ENCODE results near the gene TTC29. TPM values are rescaled to one million over a fixed set of nuclear protein-coding genes. Genes with fewer than 3 reads are reported as not detected.
"Not testable (repeated sequence)": the region's sequence is repeated elsewhere in the genome, so short reads cannot be mapped to it uniquely, and the experiment has no call there.

The TTC29 gene
- total RNA-seq, 1 donor from 2014 or later: 0.09 TPM

DNA sequence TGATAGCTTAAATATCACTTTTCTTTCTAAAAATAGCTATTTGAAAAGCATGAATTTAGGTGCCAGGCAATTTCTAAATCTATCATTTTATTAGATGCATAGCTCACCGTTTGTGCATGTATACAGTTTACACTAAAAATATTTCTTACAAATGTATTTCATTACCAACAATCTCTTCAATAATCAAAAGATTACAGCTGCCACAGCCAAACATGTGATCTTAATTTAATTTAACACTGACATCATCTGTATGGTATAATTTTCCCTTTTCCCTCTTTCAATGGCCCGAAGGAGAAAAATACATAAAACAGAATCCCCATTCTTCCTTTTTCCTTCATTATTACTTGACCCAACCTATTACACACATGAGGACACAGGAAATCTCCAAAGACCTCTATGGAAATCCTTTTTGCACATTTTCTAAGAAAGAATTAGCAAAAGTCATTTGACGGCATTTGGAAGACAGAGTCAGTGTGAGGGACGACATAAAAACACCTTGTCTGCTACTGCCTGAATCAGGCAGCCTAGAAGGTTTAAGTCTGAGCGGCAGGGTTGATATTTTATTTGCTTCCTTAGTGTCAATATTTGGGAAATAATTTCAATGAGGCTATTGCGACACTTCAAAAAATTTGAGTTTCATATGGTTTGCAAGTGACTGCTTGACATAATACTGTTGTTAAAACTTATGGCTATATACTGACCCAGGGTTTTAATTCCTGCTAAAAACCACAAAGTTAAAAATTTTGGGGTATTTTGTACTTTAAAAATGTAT, 111.2 kb downstream of the TTC29 start:
- no peaks in the 10 kb centered on the region for H3K79me2 ChIP-seq (ENCODE audit: low read depth)
- no peaks in the 10 kb centered on the region for H3K4me1 ChIP-seq
- H4K20me1 ChIP-seq (ENCODE audit: low read depth): no peaks in the 10 kb centered on the region
- H3K27me3 ChIP-seq: no peaks in the 10 kb centered on the region
- H3K36me3 ChIP-seq: no peaks in the 10 kb centered on the region
- no peak overlapping the region for H3K4me3 Mint-ChIP-seq
- H3K4me2 ChIP-seq: no peak overlapping the region
- H3K9me3 Mint-ChIP-seq: no peaks in the 10 kb centered on the region
- no peak for TF ChIP-seq EZH2phosphoT487 (IDR thresholded peaks at IDR 0.05)
- TF ChIP-seq, protein P1, sequence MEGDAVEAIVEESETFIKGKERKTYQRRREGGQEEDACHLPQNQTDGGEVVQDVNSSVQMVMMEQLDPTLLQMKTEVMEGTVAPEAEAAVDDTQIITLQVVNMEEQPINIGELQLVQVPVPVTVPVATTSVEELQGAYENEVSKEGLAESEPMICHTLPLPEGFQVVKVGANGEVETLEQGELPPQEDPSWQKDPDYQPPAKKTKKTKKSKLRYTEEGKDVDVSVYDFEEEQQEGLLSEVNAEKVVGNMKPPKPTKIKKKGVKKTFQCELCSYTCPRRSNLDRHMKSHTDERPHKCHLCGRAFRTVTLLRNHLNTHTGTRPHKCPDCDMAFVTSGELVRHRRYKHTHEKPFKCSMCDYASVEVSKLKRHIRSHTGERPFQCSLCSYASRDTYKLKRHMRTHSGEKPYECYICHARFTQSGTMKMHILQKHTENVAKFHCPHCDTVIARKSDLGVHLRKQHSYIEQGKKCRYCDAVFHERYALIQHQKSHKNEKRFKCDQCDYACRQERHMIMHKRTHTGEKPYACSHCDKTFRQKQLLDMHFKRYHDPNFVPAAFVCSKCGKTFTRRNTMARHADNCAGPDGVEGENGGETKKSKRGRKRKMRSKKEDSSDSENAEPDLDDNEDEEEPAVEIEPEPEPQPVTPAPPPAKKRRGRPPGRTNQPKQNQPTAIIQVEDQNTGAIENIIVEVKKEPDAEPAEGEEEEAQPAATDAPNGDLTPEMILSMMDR (IDR thresholded peaks at IDR 0.05): no peak
- TF ChIP-seq EZH2 (IDR thresholded peaks at IDR 0.05): no peak
- no peaks in the 10 kb centered on the region for H3F3A ChIP-seq (ENCODE audit: low read depth)
- no peak overlapping the region for H3K27ac ChIP-seq
- no peak overlapping the region for H3K4me3 ChIP-seq
- H3K9me3 ChIP-seq (ENCODE audit: low read depth): no peaks in the 10 kb centered on the region
- H3K27me3 Mint-ChIP-seq (ENCODE audit: insufficient read depth, low read depth): no peaks in the 10 kb centered on the region
- no peak overlapping the region for H3K9ac ChIP-seq
- no peak overlapping the region for H2AFZ ChIP-seq (replicated peaks)
- peaks cover 12% of the 10 kb centered on the region for H3K4me1 Mint-ChIP-seq
- H3K27ac Mint-ChIP-seq: no peak overlapping the region
- H3K36me3 Mint-ChIP-seq: no peaks in the 10 kb centered on the region
- no peak for DNase-seq (ENCODE audit: low spot score)

DNA sequence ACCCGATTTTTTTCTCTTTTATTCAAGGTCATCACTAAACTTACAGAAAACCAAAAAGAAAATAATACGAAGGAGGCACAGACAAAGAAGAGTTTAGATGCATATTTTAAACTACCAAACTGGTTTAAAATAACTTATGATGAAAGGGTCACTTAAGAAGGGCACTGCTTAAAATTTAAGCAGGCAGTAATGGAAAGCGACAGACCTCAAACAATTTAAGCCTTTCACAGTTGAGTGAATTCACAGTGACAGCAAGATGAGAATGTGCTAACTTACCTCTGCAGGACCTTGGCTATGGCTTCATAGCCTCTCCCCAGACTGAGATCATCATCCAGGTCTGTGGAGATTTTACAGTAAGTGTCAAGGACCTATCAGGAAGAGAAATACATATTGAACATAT, 112.1 kb downstream of the TTC29 start:
- no peak overlapping the region for H3K4me3 Mint-ChIP-seq
- Histone ChIP-seq H3K36me3 (no peaks in the 10 kb centered on the region), H3K4me3 (no peak overlapping the region), H3K4me1 (no peaks in the 10 kb centered on the region), H3K9me3 (ENCODE audit: low read depth) (no peaks in the 10 kb centered on the region), H3F3A (ENCODE audit: low read depth) (no peaks in the 10 kb centered on the region), H2AFZ (replicated peaks) (no peak overlapping the region), H4K20me1 (ENCODE audit: low read depth) (no peaks in the 10 kb centered on the region), H3K4me2 (no peak overlapping the region), H3K27me3 (no peaks in the 10 kb centered on the region), H3K79me2 (ENCODE audit: low read depth) (no peaks in the 10 kb centered on the region), H3K9ac (no peak overlapping the region), H3K27ac (no peak overlapping the region)
- H3K27me3 Mint-ChIP-seq (ENCODE audit: insufficient read depth, low read depth): no peaks in the 10 kb centered on the region
- H3K27ac Mint-ChIP-seq: no peak overlapping the region
- peaks cover 12% of the 10 kb centered on the region for H3K4me1 Mint-ChIP-seq
- TF ChIP-seq EZH2 (IDR thresholded peaks at IDR 0.05) (no peak), EZH2phosphoT487 (IDR thresholded peaks at IDR 0.05) (no peak)
- H3K36me3 Mint-ChIP-seq: no peaks in the 10 kb centered on the region
- H3K9me3 Mint-ChIP-seq: no peaks in the 10 kb centered on the region
- DNase-seq (ENCODE audit: low spot score): no peak

DNA sequence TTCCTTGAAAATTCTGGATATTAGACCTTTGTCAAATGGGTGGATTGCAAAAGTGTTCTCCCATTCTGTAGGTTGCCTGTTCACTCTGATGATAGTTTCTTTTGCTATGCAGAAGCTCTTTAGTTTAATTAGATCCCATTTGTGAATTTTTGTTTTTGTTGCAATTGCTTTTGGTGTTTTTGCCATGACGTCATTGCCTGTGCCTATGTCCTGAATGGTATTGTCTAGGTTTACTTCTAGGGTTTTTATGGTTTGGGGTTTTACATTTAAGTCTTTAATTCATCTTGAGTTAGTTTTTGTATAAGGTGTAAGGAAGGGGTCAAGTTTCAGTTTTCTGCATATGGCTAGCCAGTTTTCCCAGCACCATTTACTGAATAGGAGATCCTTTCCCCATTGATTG, 122.7 kb downstream of the TTC29 start:
- H3K27me3 ChIP-seq; H2AFZ ChIP-seq (replicated peaks); H3K9me3 ChIP-seq (ENCODE audit: low read depth); H3K4me1 Mint-ChIP-seq; H3K27ac Mint-ChIP-seq; H3K9me3 Mint-ChIP-seq; H3F3A ChIP-seq (ENCODE audit: low read depth); H3K9ac ChIP-seq; H3K79me2 ChIP-seq (ENCODE audit: low read depth); H3K27me3 Mint-ChIP-seq (ENCODE audit: insufficient read depth, low read depth); H3K4me2 ChIP-seq; H3K4me3 ChIP-seq; H3K36me3 Mint-ChIP-seq; H3K27ac ChIP-seq; H3K4me1 ChIP-seq; H3K4me3 Mint-ChIP-seq; DNase-seq (ENCODE audit: low spot score); H3K36me3 ChIP-seq; H4K20me1 ChIP-seq (ENCODE audit: low read depth): not testable (repeated sequence)

DNA sequence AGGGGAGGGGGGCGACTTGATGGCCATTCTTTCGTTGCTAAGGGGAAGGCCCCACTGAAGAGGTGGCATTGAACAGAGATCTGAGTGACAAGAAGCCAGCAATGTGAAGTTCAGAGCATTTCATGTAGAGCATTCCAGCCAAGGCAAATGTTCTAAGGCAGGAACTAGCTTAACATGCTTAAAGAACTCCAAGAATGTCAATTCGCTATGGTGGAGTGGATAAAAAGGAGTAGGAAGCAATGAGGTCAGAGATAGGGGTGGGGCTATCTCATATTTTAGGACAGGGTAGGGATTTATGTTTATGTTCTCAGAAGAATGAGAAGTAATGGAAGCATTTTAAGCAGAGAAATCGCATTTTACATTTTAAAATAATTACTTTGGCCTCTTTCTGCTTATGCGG, 130.9 kb downstream of the TTC29 start:
- H3K36me3 ChIP-seq: no peaks in the 10 kb centered on the region
- H3K4me2 ChIP-seq: no peak overlapping the region
- no peak overlapping the region for H2AFZ ChIP-seq (replicated peaks)
- H3K9me3 Mint-ChIP-seq: no peaks in the 10 kb centered on the region
- no peak overlapping the region for H3K27ac ChIP-seq
- H3K9ac ChIP-seq: no peak overlapping the region
- no peaks in the 10 kb centered on the region for H3K79me2 ChIP-seq (ENCODE audit: low read depth)
- TF ChIP-seq EZH2phosphoT487 (IDR thresholded peaks at IDR 0.05) (no peak), EZH2 (IDR thresholded peaks at IDR 0.05) (no peak)
- TF ChIP-seq, protein P1 (IDR thresholded peaks at IDR 0.05): no peak
- H3K27me3 Mint-ChIP-seq (ENCODE audit: insufficient read depth, low read depth): peaks cover 2% of the 10 kb centered on the region
- H3F3A ChIP-seq (ENCODE audit: low read depth): no peaks in the 10 kb centered on the region
- H3K4me3 Mint-ChIP-seq: no peak overlapping the region
- DNase-seq (ENCODE audit: low spot score): no peak
- no peaks in the 10 kb centered on the region for H3K27me3 ChIP-seq
- no peaks in the 10 kb centered on the region for H4K20me1 ChIP-seq (ENCODE audit: low read depth)
- H3K9me3 ChIP-seq (ENCODE audit: low read depth): no peaks in the 10 kb centered on the region
- no peaks in the 10 kb centered on the region for H3K36me3 Mint-ChIP-seq
- no peak overlapping the region for H3K27ac Mint-ChIP-seq
- no peaks in the 10 kb centered on the region for H3K4me1 ChIP-seq
- no peak overlapping the region for H3K4me3 ChIP-seq
- no peaks in the 10 kb centered on the region for H3K4me1 Mint-ChIP-seq

All from neural progenitor cell (in vitro differentiated cells).